Measurements from ENCODE around the gene GFRA3.

GFRA3 gene

DNA sequence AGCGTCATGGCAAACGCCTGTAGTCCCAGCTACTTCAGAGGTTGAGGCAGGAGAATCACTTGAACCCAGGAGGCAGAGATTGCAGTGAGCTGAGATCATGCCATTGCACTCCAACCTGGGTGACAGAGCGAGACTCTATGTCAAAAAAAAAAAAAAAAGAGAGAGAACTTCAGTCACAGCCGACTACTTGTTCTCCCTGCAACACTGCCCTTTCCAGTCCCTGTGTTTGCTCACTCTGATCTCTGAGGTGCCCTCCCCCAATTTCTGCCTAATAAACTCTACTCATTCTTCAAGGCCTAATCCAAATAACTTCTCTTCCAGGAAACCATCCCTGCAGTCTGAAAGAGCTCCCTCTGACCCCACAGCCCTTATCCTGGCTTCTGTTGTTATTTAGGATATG is 28.1 kb downstream of the GFRA3 start:
- Histone ChIP-seq H4K20me1 (ENCODE audit: low read depth, low read length) (no peaks in the 10 kb centered on the region), H3K4me3 (ENCODE audit: insufficient read depth, low read length, poor library complexity, severe bottlenecking) (no peak overlapping the region), H3K79me2 (ENCODE audit: insufficient read depth, low read length) (no peaks in the 10 kb centered on the region), H3K27ac (ENCODE audit: low read depth, low read length) (no peak overlapping the region), H3K9me3 (ENCODE audit: insufficient read depth, low read length) (no peaks in the 10 kb centered on the region), H3F3A (ENCODE audit: insufficient read depth) (no peaks in the 10 kb centered on the region), H2AFZ (ENCODE audit: low read depth, low read length, severe bottlenecking) (no peak overlapping the region), H3K4me2 (ENCODE audit: low read depth, low read length, poor library complexity, severe bottlenecking) (no peak overlapping the region), H3K9ac (ENCODE audit: low read length) (no peak overlapping the region), H3K27me3 (ENCODE audit: low read length) (no peaks in the 10 kb centered on the region), H3K36me3 (ENCODE audit: low read length) (no peaks in the 10 kb centered on the region), H3K9me2 (replicated peaks; ENCODE audit: insufficient read depth, low read length) (no peaks in the 10 kb centered on the region)
- TF ChIP-seq EZH2phosphoT487 (conservative IDR thresholded peaks at IDR 0.05; ENCODE audit: low read length) = no peak
- TF ChIP-seq, protein P1, sequence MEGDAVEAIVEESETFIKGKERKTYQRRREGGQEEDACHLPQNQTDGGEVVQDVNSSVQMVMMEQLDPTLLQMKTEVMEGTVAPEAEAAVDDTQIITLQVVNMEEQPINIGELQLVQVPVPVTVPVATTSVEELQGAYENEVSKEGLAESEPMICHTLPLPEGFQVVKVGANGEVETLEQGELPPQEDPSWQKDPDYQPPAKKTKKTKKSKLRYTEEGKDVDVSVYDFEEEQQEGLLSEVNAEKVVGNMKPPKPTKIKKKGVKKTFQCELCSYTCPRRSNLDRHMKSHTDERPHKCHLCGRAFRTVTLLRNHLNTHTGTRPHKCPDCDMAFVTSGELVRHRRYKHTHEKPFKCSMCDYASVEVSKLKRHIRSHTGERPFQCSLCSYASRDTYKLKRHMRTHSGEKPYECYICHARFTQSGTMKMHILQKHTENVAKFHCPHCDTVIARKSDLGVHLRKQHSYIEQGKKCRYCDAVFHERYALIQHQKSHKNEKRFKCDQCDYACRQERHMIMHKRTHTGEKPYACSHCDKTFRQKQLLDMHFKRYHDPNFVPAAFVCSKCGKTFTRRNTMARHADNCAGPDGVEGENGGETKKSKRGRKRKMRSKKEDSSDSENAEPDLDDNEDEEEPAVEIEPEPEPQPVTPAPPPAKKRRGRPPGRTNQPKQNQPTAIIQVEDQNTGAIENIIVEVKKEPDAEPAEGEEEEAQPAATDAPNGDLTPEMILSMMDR (IDR thresholded peaks at IDR 0.05; ENCODE audit: insufficient read depth, low read length, poor library complexity, severe bottlenecking) = no peak

DNA sequence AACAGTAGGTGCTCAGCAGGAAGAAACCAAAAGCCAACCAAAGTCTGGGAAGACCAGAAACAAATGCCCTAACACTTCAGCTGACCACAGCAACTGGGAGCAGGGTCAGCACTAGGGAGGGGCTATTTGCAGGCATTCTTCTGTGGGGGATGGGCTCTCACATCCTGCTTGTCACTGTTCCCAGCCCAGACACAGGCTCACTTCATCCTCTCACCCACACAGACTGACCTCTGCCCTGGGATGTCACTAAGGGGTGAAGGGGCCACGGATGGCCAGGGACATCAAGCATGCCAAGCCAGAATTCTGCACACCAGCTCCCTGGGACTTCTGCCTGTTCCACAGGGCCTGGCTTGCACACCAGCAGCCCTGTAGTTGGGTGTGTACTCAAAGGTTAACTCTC is 28.7 kb downstream of the GFRA3 start:
- Histone ChIP-seq H3K4me3 (ENCODE audit: insufficient read depth, low read length, poor library complexity, severe bottlenecking) (no peak overlapping the region), H3K27me3 (ENCODE audit: low read length) (no peaks in the 10 kb centered on the region), H3K79me2 (ENCODE audit: insufficient read depth, low read length) (no peaks in the 10 kb centered on the region), H4K20me1 (ENCODE audit: low read depth, low read length) (no peaks in the 10 kb centered on the region), H2AFZ (ENCODE audit: low read depth, low read length, severe bottlenecking) (no peak overlapping the region), H3K9me2 (replicated peaks; ENCODE audit: insufficient read depth, low read length) (no peaks in the 10 kb centered on the region), H3K4me2 (ENCODE audit: low read depth, low read length, poor library complexity, severe bottlenecking) (no peak overlapping the region), H3K9me3 (ENCODE audit: insufficient read depth, low read length) (no peaks in the 10 kb centered on the region), H3K36me3 (ENCODE audit: low read length) (no peaks in the 10 kb centered on the region), H3F3A (ENCODE audit: insufficient read depth) (no peaks in the 10 kb centered on the region), H3K9ac (ENCODE audit: low read length) (no peak overlapping the region), H3K27ac (ENCODE audit: low read depth, low read length) (no peak overlapping the region)
- TF ChIP-seq, protein P1 (IDR thresholded peaks at IDR 0.05; ENCODE audit: insufficient read depth, low read length, poor library complexity, severe bottlenecking) = no peak
- TF ChIP-seq EZH2phosphoT487 (conservative IDR thresholded peaks at IDR 0.05; ENCODE audit: low read length) = no peak

- H3K4me2 ChIP-seq (ENCODE audit: low read depth, low read length, poor library complexity, severe bottlenecking) = no peak overlapping the region
- TF ChIP-seq, protein P1 (IDR thresholded peaks at IDR 0.05; ENCODE audit: insufficient read depth, low read length, poor library complexity, severe bottlenecking) = no peak
- no peak for TF ChIP-seq EZH2phosphoT487 (conservative IDR thresholded peaks at IDR 0.05; ENCODE audit: low read length)
- no peak overlapping the region for H3K4me3 ChIP-seq (ENCODE audit: insufficient read depth, low read length, poor library complexity, severe bottlenecking)
- no peaks in the 10 kb centered on the region for H3K9me2 ChIP-seq (replicated peaks; ENCODE audit: insufficient read depth, low read length)
- H3K9ac ChIP-seq (ENCODE audit: low read length) = no peak overlapping the region
- no peaks in the 10 kb centered on the region for H3K36me3 ChIP-seq (ENCODE audit: low read length)
- H3K79me2 ChIP-seq (ENCODE audit: insufficient read depth, low read length) = no peaks in the 10 kb centered on the region
- H4K20me1 ChIP-seq (ENCODE audit: low read depth, low read length) = no peaks in the 10 kb centered on the region
- no peaks in the 10 kb centered on the region for H3F3A ChIP-seq (ENCODE audit: insufficient read depth)
- no peak overlapping the region for H2AFZ ChIP-seq (ENCODE audit: low read depth, low read length, severe bottlenecking)
- H3K9me3 ChIP-seq (ENCODE audit: insufficient read depth, low read length) = no peaks in the 10 kb centered on the region
- H3K27ac ChIP-seq (ENCODE audit: low read depth, low read length) = no peak overlapping the region
- no peaks in the 10 kb centered on the region for H3K27me3 ChIP-seq (ENCODE audit: low read length)
Observed at GRCh38 chr5:138243794-138244193, 30.6 kb downstream of the GFRA3 start.
